HAP-1 (cell line): ENCODE measurements around the gene NR5A1.
A peak's percentile ranks its signal among the peaks of the same experiment; 100 is the strongest.

Source experiments
- DNase-seq, 2 experiments: peaks; one replicate each; pipeline ENCODE4 v3.0.0-alpha.2; 2016 to 2020; ENCODE audit warnings: low spot score in 2 of 2
- H3K27me3 ChIP-seq: fragments of 250-450 bp; sonication (Bioruptor Pico); 2 replicates; pipeline ENCODE4 v1.5.1; 2020; ENCODE audit warnings: low read depth, mild to moderate bottlenecking, moderate library complexity
- H3K36me3 ChIP-seq: fragments of 250-450 bp; sonication (Bioruptor Pico); replicated peaks from 2 replicates; pipeline ENCODE4 v1.5.1; 2020; ENCODE audit warnings: mild to moderate bottlenecking
- H3K4me1 ChIP-seq: fragments of 250-450 bp; sonication (Bioruptor Pico); 2 replicates; pipeline ENCODE4 v1.5.1; 2020; ENCODE audit warnings: mild to moderate bottlenecking
- H3K4me3 ChIP-seq: fragments of 250-450 bp; sonication (Bioruptor Pico); 2 replicates; pipeline ENCODE4 v1.5.1; 2020; ENCODE audit warnings: mild to moderate bottlenecking, moderate library complexity
- H3K9me3 ChIP-seq: fragments of 250-450 bp; sonication (Bioruptor Pico); 2 replicates; pipeline ENCODE4 v1.5.1; 2020; ENCODE audit warnings: mild to moderate bottlenecking, moderate library complexity
- in situ Hi-C: fragments of 300-500 bp; cut with MboI; formaldehyde crosslinking; loops from 3 replicates; pipeline ENCODE4 v1.14.3; 2020; ENCODE audit warnings: low sequenced_read_pairs, inconsistent platforms, mixed read lengths

NR5A1 gene

GRCh38 chr9:124478354-124478753 is 28.8 kb downstream of the NR5A1 start:
- DNase-seq, result no peak
- H3K27me3 ChIP-seq, result no peaks in the 10 kb centered on the region
- no peaks in the 10 kb centered on the region for H3K9me3 ChIP-seq
- H3K4me1 ChIP-seq, result peaks cover 12% of the 10 kb centered on the region
- no peak overlapping the region for H3K4me3 ChIP-seq
- no peaks in the 10 kb centered on the region for H3K36me3 ChIP-seq
- in situ Hi-C loops, result no loop called here

DNA sequence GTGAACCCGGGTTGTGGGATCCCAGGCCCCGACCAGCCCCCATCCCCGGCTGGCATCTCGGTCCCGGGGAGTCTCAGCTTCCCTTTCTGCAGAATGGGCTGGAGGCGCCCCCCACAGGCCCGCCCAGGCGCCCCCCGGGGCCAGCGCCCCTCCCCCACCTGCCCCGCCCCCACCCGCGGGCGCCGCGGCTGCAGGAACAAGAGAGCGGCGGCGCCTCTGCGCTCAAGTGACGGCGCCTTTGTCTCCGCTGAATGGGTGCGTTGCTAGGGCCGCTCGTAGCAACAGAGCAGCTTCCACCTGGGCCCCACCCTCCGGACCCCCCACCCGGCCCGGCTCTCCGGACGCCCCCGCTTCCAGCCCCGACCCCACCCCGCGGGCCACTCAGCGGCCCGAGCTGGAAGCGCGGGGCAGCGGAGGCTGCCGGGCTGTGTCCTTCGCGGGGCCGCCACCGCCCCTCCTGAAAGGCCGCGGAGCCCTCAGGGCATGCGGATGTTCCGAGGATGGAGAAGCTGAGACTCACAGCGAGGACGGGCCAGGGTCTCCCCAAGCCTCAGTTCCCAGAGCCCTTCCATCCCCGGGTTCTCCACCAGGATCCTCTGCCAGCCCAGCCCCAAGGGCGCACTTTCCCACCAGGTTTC is 29.4 kb downstream of the NR5A1 start:
- DNase-seq, result peak; percentile 54 to 75
- H3K4me3 ChIP-seq, result peak overlapping the region; percentile 21
- in situ Hi-C loops, result no loop called here
- H3K36me3 ChIP-seq, result no peaks in the 10 kb centered on the region
- H3K9me3 ChIP-seq, result no peaks in the 10 kb centered on the region
- H3K27me3 ChIP-seq, result no peaks in the 10 kb centered on the region
- H3K4me1 ChIP-seq, result peaks cover 12% of the 10 kb centered on the region

DNA sequence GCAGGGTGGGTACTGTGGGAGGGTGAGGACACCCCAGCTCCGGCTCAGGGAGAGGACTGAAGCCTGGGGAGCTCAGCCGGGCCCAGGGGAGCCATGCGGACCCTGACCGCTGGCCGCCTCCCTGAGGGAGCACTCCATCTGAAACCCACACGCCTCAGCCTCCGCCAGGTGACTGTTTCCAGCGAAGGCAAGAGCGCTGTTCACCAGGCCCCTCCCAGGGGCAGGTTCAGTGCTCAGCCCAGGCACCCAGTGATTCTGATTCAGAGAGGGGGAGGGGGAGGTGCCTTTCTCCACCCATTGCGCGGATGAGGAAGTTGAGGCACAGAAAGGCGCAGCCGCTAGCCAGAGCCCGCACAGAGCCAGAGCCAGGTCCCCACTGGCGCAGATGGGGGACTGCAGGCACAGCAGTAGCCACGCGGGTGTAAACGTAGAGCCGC is 30.0 kb downstream of the NR5A1 start:
- Histone ChIP-seq H3K36me3 (no peaks in the 10 kb centered on the region), H3K4me3 (peak overlapping the region; percentile 21), H3K9me3 (no peaks in the 10 kb centered on the region), H3K4me1 (peaks cover 12% of the 10 kb centered on the region), H3K27me3 (no peaks in the 10 kb centered on the region)
- in situ Hi-C loops, result no loop called here
- DNase-seq, result peak in 1 of 2 experiments; percentile 57

- H3K27me3 ChIP-seq, result no peaks in the 10 kb centered on the region
- no peaks in the 10 kb centered on the region for H3K9me3 ChIP-seq
- DNase-seq, result no peak
- no peaks in the 10 kb centered on the region for H3K36me3 ChIP-seq
- in situ Hi-C loops, result no loop called here
- peaks cover 12% of the 10 kb centered on the region for H3K4me1 ChIP-seq
- H3K4me3 ChIP-seq, result no peak overlapping the region
Measured at GRCh38 chr9:124475868-124476690, 31.1 kb downstream of the NR5A1 start.

GRCh38 chr9:124475158-124475867 is 31.9 kb downstream of the NR5A1 start:
- peaks cover 12% of the 10 kb centered on the region for H3K4me1 ChIP-seq
- H3K9me3 ChIP-seq, result no peaks in the 10 kb centered on the region
- no peak overlapping the region for H3K4me3 ChIP-seq
- DNase-seq, result peak in 1 of 2 experiments; percentile 40
- in situ Hi-C loops, result no loop called here
- H3K36me3 ChIP-seq, result no peaks in the 10 kb centered on the region
- no peaks in the 10 kb centered on the region for H3K27me3 ChIP-seq

DNA sequence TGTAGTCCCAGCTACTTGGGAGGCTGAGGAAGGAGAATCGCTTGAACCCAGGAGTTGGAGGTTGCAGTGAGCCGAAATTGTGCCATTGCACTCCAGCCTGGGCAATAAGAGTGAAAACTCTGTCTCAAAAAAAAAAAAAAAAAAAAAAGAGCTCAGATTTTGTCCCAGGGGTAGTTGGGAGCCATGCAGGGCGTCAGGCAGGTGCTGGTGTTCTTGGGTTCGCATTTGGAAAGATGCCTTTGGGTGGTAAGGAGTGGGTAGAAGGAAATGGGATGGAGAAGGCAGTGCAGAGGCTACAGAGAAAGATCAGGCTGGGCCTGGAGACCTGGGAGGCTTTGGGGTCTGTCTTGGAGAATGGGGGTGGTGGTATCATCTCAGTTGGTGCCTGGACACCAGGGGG is 33.0 kb downstream of the NR5A1 start:
- Histone ChIP-seq H3K9me3 (no peaks in the 10 kb centered on the region), H3K27me3 (no peaks in the 10 kb centered on the region), H3K4me3 (no peak overlapping the region), H3K4me1 (peaks cover 12% of the 10 kb centered on the region), H3K36me3 (no peaks in the 10 kb centered on the region)
- in situ Hi-C loops, result no loop called here
- DNase-seq, result no peak

DNA sequence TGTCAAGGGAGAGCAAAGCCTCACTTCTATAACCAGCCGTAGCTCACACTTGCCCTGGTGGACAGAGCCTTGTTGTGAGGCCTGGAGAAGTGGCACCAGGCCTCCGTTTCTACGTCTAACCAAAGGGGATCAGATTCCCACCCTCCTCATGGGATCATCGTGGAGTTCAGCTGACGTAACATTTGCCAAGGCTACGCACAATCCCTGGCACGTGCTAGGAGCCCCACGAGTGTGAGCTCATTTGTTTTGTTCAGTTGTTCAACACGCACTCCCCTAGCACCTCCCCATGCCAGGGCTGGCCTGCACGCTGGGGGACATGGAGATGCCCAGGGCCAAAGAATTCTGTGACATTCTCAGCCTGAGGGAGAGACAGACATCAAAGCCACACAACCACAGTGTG is 33.9 kb downstream of the NR5A1 start:
- DNase-seq, result no peak
- no peaks in the 10 kb centered on the region for H3K36me3 ChIP-seq
- H3K4me3 ChIP-seq, result no peak overlapping the region
- in situ Hi-C loops, result no loop called here
- H3K9me3 ChIP-seq, result no peaks in the 10 kb centered on the region
- H3K4me1 ChIP-seq, result peaks cover 9% of the 10 kb centered on the region
- H3K27me3 ChIP-seq, result no peaks in the 10 kb centered on the region

- H3K36me3 ChIP-seq, result no peaks in the 10 kb centered on the region
- in situ Hi-C loops, result no loop called here
- peaks cover 5% of the 10 kb centered on the region for H3K4me1 ChIP-seq
- no peak for DNase-seq
- no peaks in the 10 kb centered on the region for H3K9me3 ChIP-seq
- no peaks in the 10 kb centered on the region for H3K27me3 ChIP-seq
- H3K4me3 ChIP-seq, result no peak overlapping the region
Measured at GRCh38 chr9:124472770-124473169, 34.4 kb downstream of the NR5A1 start.

DNA sequence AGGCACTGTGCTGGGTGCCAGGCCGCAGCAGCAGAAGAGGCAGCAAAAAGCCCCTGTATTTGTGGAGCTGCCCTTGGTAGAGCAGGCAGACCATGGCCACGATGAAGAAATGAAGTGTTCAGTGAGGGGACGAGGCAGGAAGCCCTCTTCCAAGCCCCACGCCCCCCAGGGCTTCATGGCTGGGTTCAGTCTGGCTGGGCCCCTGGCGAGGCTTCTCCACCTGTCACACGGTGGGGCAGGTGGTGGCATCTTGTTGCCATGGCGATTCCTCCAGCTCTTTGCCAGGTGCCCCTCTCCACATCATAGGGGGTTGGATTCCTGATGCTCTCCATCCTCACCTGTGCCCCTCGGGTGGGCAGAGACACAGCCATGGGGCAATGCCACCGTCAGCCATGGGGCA is 35.4 kb downstream of the NR5A1 start:
- H3K4me1 ChIP-seq, result no peaks in the 10 kb centered on the region
- no peaks in the 10 kb centered on the region for H3K27me3 ChIP-seq
- H3K9me3 ChIP-seq, result no peaks in the 10 kb centered on the region
- in situ Hi-C loops, result no loop called here
- no peak overlapping the region for H3K4me3 ChIP-seq
- no peak for DNase-seq
- no peaks in the 10 kb centered on the region for H3K36me3 ChIP-seq

DNA sequence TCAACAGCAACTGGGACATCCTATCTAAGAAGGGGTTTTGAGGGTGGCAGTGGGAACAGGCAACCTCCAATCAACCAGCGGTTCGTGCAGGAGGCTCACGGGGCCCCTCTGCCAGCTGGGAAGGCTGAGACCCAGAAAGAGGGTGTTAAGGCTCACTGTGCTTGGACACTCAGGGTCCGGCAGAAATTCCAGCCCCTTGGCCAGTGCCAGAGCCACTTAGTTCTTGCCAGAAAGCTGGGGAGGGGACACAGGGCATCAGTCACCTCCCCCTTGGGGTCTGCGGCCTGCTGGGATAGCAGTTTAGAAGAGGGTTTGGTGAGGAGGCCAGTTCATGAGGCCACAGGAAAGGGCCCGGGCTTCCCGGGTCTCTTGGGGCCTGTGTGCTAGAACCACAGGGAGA is 36.5 kb downstream of the NR5A1 start:
- no peaks in the 10 kb centered on the region for H3K27me3 ChIP-seq
- H3K36me3 ChIP-seq, result no peaks in the 10 kb centered on the region
- no peak for DNase-seq
- no peaks in the 10 kb centered on the region for H3K4me1 ChIP-seq
- in situ Hi-C loops, result no loop called here
- H3K9me3 ChIP-seq, result no peaks in the 10 kb centered on the region
- no peak overlapping the region for H3K4me3 ChIP-seq

DNA sequence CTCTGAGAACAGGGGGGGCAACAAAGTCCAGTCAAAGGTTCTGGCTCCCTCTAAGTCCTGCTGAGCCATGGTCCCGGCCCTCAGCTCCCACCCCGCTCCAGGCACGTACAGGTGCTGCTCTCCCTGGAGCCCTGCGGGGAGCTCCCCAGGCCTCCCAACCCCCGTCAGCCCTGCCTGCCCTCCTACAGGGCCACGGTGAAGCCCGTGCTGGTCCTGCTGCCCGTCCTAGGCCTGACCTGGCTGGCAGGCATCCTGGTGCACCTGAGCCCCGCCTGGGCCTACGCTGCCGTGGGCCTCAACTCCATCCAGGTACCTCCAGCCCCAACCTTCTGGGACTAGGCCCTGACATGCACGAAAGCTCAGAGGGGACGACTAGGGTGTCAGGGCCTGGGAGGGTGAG is 36.9 kb downstream of the NR5A1 start:
- in situ Hi-C loops, result no loop called here
- Histone ChIP-seq H3K36me3 (no peaks in the 10 kb centered on the region), H3K4me3 (no peak overlapping the region), H3K4me1 (no peaks in the 10 kb centered on the region), H3K27me3 (no peaks in the 10 kb centered on the region), H3K9me3 (no peaks in the 10 kb centered on the region)
- no peak for DNase-seq

- H3K27me3 ChIP-seq, result no peaks in the 10 kb centered on the region
- no peaks in the 10 kb centered on the region for H3K9me3 ChIP-seq
- no peaks in the 10 kb centered on the region for H3K36me3 ChIP-seq
- H3K4me3 ChIP-seq, result no peak overlapping the region
- DNase-seq, result no peak
- in situ Hi-C loops, result no loop called here
- no peaks in the 10 kb centered on the region for H3K4me1 ChIP-seq
Measured at GRCh38 chr9:124469011-124469832, 38.0 kb downstream of the NR5A1 start.

DNA sequence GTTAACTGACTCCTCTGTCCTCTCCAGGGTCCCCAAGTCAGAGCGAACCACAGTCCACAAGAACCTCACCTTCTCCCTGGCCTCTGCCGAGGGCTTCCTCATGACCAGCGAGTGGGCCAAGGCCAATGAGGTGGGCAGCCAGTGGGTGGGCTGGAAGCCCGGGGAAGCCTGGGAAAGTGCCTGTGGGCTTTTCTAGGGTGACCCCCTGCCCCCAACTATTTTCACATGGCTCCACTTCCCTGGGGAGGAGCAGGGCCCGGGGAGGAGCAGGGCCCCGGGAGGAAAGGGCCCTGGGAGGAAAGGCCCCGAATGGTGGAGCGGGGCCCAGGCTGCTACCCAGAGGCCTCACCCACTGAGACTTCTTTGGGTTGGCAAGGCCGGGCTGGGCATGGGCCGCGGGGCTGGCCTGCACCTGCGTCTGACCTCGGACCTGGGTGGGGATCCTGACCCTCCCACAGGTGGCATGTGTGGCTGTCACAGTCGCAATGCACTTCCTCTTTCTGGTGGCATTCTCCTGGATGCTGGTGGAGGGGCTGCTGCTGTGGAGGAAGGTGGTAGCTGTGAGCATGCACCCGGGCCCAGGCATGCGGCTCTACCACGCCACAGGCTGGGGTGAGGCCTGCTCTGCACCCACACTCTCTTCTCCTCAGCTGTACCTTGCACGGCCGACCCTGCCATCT is 39.0 kb downstream of the NR5A1 start:
- Histone ChIP-seq H3K36me3 (no peaks in the 10 kb centered on the region), H3K4me3 (no peak overlapping the region), H3K27me3 (no peaks in the 10 kb centered on the region), H3K9me3 (peaks cover 2% of the 10 kb centered on the region; the same call in 1 of the 2 replicates), H3K4me1 (no peaks in the 10 kb centered on the region)
- in situ Hi-C loops, result no loop called here
- no peak for DNase-seq
